Lower leg skin (tissue), 3 donors: Measurements from ENCODE around the gene CACNG8.

ENCODE experiments used
- CTCF ChIP-seq, 3 donors: fragments of 450-650 bp; IDR thresholded peaks; one replicate each; pipeline ENCODE4 v1.5.1; 2016; ENCODE audit warnings: antibody characterized with exemption in 3 of 3, mild to moderate bottlenecking in 3 of 3, moderate library complexity in 2 of 3
- POLR2A ChIP-seq, 2 donors: fragments of 450-650 bp; IDR thresholded peaks; one replicate each; pipeline ENCODE4 v1.6.1; 2016 to 2017; ENCODE audit warnings: antibody characterized with exemption in 2 of 2, mild to moderate bottlenecking in 1 of 2, moderate library complexity in 1 of 2

- no peak for TF ChIP-seq CTCF (IDR thresholded peaks at IDR 0.05)
- no peak for TF ChIP-seq POLR2A (IDR thresholded peaks at IDR 0.05)
These were observed 15.4 kb downstream of the CACNG8 start for GRCh38 chr19:53977991-53978731.
